GM12875 (cell line): ENCODE measurements around the gene HJV.

Source experiments
- H3K4me3 ChIP-seq: one replicate; pipeline ENCODE4 v1.5.1; 2011; ENCODE audit warnings: low read depth, low read length, control low read depth
- CTCF ChIP-seq: IDR thresholded peaks from 2 replicates; pipeline ENCODE4 v1.5.1; 2011; ENCODE audit warnings: low read depth, mild to moderate bottlenecking, control low read depth, inconsistent platforms, low read length, moderate library complexity, borderline replicate concordance; ENCODE audit not compliant: insufficient read depth

The HJV gene

DNA sequence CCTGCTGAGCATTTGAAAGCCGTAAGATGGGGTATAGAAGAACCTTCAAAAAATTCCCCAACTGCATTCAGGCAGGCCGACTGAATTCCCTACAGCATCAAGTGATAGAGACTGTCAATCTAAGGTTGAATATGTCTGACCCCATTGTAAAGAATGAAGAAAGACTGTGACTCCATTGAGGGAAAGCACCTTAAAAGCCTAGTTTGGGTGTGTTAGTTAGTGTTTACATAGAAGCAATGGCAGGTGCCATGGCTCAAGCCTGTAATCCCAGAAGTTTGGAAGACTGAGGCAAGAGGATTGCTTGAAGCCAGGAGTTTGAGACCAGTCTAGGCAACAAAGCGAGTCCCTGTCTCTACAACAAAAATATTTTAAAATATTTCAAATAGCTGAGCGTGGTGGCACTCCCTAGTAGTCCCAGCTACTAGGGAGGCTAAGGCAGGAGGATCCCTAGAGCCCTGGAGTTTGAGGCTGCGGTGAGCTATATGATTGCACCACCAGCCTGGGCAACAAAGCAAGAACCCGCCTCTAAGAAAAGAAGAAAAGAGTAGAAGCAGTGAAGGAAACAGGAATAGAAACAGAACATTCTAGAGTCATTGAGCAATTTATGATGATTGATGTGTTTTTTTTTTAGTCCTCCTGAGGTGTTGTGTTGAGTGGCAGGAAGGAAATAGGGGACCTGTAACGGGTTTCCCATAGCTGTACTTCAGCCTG lies 41.6 kb downstream of the HJV start:
- H3K4me3 ChIP-seq, result no peak overlapping the region
- no peak for TF ChIP-seq CTCF

DNA sequence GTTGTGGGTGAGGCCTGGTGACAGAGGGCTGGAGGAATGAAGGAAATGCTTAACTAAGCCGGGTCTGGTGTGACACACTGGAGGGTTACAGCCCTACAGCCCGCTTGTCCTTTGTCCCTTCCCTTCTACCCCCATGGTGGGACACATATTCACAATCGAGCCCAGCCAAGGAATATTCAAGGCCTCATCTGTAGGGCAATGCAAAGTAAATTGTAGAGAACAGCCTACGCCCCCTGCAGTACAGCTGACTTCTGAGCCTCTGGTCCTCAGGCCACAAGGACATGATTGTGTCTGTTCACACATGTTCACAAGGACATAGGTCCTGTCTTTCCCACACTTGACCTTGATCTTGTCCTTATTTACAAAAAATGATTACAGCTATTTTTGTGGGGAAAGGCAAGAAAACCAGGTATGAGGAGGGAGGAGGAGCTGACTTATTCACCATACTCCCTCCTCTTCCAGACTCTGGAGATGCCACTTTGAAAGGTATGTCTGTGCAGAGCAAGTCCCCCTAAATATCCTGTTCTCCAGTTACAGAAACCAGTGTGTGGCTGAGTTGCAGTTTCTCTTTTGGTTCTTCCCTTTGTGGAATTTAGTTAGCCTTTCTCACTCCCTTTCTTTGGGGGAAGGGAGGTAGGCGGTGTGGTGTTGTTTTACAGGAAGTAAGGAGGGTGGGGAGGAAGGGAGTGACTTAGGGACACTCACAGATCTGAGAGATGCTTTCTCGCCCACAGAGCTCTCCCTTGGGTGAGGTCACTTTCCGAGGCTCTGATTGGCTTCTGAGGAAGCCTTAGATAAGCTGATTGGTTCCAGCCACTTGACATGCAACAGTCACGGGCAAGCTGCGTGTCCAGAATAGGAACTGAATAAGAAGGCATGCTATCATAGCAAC lies 42.4 kb downstream of the HJV start:
- H3K4me3 ChIP-seq, result peak overlapping the region; percentile 31

DNA sequence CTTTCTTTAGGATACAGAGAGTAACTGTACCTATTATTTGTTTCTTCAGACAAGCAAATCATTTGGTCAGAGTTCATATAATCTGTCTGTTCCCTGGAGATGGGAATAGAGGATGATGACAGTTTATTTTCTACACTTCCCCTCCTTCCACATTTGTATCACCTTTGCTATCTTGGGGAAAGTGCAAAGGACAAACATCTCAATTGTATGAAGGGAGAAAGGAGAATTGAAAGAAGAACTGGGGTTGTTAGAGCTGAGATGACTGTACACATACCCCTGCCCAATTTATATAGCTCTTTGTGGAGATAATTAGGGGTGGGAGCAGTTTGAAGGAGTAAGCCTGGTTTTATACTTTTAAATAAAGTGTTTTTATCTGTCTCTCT lies 43.1 kb downstream of the HJV start:
- TF ChIP-seq CTCF, result no peak
- no peak overlapping the region for H3K4me3 ChIP-seq

More for the DNA sequence above, 42.4 kb downstream of the HJV start:
- TF ChIP-seq CTCF, result peak; percentile 50; the same call in 1 of the 2 replicates

DNA sequence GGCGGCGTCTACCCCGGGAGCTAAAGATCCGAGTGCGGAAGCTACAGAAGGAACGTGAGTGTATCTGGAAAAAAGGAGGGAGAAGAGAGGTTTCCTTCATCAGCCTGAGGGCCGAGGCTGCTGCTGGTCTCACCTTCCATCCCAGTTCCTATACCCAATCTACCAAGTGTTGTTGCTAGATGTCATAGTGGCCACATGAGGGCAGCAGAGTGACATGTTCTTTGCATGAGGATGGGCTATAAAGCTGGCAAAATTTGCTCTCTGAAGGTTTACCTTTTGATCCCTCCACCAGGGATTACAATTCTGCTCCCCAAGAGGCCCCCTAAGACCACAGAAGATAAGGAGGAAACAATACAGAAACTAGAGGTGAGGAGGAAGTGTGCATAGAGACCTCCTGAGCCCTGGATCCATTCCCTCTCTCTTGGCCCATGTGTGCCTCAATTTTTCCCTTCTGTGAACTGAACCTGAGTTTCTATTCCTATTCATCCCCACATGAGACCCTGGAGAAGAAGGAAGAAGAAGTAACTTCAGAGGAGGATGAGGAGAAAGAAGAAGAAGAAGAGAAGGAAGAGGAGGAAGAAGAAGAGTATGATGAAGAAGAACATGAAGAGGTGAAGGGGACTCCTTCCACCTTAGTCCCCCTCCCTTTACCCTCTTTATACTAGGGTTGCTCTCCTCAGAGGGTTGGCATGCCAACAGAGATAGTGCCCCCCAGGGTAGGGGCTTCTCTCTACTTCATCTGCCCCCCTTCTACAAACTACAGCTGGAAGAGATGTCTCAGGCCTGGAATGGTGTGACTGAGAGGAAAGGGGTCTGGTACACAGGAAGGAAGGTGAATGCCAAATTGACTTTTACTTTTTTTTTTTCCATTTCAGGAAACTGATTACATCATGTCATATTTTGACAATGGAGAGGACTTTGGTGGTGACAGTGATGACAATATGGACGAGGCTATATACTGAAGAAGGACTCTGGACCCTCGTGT lies 43.8 kb downstream of the HJV start:
- no peak overlapping the region for H3K4me3 ChIP-seq
- peak; percentile 69; the same call in 1 of the 2 replicates for TF ChIP-seq CTCF

- H3K4me3 ChIP-seq, result no peak overlapping the region
- no peak for TF ChIP-seq CTCF
Measured at GRCh38 chr1:145977016-145977415, 44.5 kb downstream of the HJV start.

- H3K4me3 ChIP-seq, result no peak overlapping the region
- no peak for TF ChIP-seq CTCF
Measured at GRCh38 chr1:145975216-145975615, 46.3 kb downstream of the HJV start.
